LNCaP clone FGC (cell line): ENCODE data around the gene CHCHD6.

Experiments
- DNase-seq: peaks from one replicate; pipeline ENCODE4 v3.0.0-alpha.2; 2011; ENCODE audit warnings: low read depth
- H3K4me3 ChIP-seq: 2 replicates; pipeline ENCODE4 v1.5.1; 2011; ENCODE audit warnings: mild to moderate bottlenecking, low read depth, low read length, control low read depth
- TF ChIP-seq, protein P1 (sequence below): IDR thresholded peaks from 2 replicates; pipeline ENCODE4 v1.5.1; 2012; ENCODE audit warnings: mild to moderate bottlenecking; ENCODE audit not compliant: control insufficient read depth, insufficient read depth; ENCODE audit errors: extremely low read depth

Gene CHCHD6

DNA sequence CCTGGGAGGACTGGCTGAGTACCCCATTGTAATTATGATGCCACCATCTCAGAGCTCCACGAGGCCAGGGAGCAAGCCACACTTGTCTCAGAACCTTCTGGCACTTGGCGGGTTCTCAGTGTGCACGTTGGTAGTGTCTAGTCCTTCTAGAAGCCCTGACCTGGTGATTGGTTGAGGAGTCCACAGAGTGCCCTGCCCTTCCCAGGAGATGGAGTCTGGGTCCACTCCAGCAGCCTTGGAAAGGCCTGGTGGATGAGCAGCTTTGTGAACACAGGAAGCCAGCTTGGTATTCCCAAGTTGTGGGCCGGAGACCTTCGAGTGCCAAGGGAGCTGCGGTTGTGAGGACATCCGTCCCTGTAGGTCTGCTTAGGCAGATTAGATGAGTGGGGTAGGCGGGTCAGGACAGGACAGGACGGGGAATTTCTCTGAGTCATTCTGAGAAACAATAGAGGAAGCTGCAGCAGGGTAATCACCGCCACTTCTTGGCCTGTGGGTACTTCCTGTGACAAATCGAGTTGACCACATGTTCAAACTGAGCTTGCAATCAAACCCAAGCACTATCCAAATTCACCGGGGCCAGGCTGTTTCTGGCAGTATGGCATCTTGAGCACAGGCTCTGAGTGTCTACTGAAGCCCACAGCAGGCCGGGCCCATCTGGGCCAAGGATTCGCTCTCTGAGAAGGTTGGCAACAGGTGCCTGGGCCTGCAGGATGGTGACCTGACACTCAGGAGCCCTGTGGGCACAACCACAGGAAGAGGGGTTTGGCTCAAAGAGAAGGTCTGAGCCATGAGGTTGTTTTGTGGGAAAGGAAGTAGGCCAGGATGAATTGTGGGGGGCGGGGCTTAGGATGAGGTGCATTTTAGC is 207.4 kb downstream of the CHCHD6 start:
- DNase-seq = no peak
- TF ChIP-seq, protein P1, sequence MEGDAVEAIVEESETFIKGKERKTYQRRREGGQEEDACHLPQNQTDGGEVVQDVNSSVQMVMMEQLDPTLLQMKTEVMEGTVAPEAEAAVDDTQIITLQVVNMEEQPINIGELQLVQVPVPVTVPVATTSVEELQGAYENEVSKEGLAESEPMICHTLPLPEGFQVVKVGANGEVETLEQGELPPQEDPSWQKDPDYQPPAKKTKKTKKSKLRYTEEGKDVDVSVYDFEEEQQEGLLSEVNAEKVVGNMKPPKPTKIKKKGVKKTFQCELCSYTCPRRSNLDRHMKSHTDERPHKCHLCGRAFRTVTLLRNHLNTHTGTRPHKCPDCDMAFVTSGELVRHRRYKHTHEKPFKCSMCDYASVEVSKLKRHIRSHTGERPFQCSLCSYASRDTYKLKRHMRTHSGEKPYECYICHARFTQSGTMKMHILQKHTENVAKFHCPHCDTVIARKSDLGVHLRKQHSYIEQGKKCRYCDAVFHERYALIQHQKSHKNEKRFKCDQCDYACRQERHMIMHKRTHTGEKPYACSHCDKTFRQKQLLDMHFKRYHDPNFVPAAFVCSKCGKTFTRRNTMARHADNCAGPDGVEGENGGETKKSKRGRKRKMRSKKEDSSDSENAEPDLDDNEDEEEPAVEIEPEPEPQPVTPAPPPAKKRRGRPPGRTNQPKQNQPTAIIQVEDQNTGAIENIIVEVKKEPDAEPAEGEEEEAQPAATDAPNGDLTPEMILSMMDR = no peak
- H3K4me3 ChIP-seq = no peak overlapping the region

DNA sequence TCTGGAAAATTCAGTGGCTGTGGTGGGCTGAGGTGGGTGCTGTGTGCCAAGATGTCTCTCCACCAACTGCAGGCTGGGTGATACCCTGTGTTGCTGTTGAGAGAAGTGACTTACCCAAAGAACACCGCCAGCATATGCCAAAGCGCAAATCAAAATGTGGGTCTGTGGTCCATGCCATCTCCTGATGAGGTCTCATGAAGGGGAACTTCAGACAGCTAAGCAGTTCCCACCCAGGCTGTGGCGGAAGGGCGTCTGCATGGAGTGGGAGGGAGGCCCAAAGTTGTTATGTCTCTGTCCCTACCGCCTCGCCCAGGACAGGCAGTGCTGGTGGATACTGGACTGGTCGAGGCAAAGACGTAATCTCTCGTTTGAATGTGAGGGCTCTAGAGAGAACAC is 208.0 kb downstream of the CHCHD6 start:
- H3K4me3 ChIP-seq = no peak overlapping the region
- TF ChIP-seq, protein P1 = no peak
- DNase-seq = no peak

DNA sequence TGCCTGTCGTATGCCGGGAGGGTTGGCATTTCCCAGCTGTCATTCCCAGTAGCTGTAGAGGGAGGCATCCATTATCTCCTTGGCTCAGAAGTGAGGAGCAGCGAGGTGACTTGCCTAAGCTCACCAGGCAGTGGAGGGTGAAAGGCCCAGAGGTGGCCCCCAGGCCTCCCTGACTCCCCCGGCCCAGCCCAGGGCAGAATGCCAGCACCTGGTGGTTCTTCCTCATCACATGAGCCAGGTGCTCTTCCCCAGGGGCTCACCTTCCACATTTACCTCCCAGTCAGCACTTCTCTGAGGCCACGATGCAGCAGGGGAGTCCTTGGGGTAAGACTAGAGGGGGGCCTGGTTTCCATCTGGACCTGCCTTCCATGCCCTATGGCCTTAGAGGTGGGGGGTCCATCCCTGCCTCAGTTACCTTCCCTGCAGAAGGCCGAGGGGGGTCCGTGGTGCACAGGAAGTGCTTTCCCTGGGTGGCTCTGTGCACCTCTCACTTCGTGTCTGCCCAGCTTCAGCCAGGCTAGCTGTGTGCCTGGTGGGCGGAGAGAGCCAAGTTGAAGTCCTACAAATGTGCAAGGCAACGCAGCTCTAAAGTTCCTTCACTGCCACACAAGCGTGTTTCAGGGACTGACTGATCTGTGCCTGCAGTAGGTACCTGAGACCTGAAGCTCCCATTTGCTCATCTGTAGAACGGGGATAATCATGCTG is 208.6 kb downstream of the CHCHD6 start:
- TF ChIP-seq, protein P1 = no peak
- H3K4me3 ChIP-seq = no peak overlapping the region
- DNase-seq = no peak

DNA sequence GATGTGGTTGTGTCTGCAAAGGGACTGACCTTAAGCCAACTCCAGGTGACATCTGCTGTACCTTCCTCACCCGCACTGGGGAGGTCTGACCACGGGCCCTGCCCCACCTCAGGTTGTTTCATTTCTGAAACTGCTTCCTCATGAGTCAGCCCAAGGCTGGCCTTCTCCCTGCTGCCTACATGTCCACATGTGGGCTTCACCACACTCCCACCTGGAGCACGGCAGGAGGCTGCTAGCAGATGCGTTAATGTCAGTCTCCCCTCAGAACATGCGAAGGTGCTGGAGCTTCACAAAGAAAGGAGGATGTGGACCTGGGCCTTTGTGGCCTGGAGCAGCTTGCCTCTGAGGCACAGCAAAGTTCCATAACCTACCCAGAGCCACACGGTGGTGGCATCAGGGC is 209.5 kb downstream of the CHCHD6 start:
- no peak overlapping the region for H3K4me3 ChIP-seq
- no peak for DNase-seq
- TF ChIP-seq, protein P1 = no peak

DNA sequence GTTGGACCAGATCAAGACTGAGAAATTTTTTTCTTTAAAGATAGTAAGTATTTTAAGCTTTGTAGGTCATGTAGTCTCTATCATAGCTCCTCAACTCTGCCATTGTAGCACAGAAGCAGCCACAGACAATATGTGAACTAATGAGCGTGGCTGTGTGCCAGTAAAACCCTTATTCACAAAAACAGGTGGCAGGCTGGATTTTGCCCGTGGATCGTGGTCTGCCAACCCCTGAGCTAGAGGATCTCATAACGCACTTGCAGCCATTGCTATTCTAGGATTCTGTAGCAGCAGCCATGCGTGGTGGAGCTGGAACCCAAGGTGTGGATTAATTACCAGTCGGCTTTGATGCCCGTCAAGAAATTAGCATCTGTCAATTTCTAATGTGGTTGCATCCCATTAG is 210.2 kb downstream of the CHCHD6 start:
- H3K4me3 ChIP-seq = no peak overlapping the region
- TF ChIP-seq, protein P1 = no peak
- DNase-seq = no peak

DNA sequence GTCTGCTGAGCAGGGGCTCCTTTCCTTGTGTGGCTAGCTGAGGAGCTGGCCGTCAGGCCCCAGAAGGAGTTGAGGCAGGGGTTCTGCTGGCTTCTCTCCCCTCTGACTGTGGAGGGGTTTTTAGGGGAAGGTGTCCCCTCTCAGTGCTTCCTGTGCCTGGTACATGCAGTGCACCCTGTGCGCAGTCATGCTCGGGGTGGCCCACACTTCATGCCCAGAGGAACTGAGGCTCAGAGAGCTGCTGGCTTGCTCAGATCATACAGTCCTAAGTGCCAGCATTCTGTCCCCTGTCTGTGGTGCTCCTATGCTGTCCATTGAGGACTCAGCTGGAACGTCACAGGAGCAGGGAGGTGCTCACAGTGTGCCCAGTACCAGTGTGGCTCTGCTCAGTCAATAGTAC is 211.0 kb downstream of the CHCHD6 start:
- TF ChIP-seq, protein P1 = no peak
- no peak overlapping the region for H3K4me3 ChIP-seq
- no peak for DNase-seq

DNA sequence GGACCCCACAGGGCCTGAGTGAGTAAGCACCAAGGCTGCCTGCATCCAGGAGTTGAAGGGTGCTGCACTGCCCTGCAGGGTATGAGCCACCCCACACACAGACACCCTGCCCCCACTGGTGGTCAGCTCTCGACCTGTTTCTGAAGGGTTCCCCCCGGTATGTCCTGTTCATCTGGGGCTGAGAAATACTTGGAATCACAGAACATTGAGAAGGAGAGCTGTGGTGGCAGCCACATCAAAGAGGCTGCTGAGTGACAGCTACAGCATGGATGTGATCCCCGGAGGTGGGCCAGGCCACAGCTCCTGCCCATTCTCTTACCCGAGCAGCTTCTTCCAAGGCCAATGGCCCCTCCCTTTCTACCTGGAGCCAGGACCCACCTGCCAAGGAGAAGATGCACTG is 212.5 kb downstream of the CHCHD6 start:
- TF ChIP-seq, protein P1 = no peak
- DNase-seq = no peak

More for the DNA sequence above, 212.5 kb downstream of the CHCHD6 start:
- no peak overlapping the region for H3K4me3 ChIP-seq
